Panc1 (cell line): ENCODE measurements around the gene TAL1. TPM values are rescaled to one million over a fixed set of nuclear protein-coding genes. Genes with fewer than 3 reads are reported as not detected.

Experiments used
- ATAC-seq: fragments of 200-7000 bp; cut with Tn5 transposase; 2 replicates; pipeline ENCODE4 v1.9.1; 2020; ENCODE audit warnings: mild to moderate bottlenecking, moderate library complexity
- BruUV-seq: library from RNA; stranded (reverse); fragments of 400-500 nt; replicated peaks from 2 replicates; lab custom pipeline; 2021; lab: Mats Ljungman, UMichigan
- CTCF ChIA-PET: fragments of 300-600 bp; sonication (Branson Sonifier 250); formaldehyde crosslinking; loops from one replicate; lab custom pipeline; 2022; ENCODE audit warnings: antibody characterized with exemption; lab: Charles Lee
- POLR2A ChIA-PET: fragments of 300-600 bp; sonication (Branson Sonifier 250); formaldehyde crosslinking; loops from one replicate; lab custom pipeline; 2022; ENCODE audit warnings: antibody characterized with exemption; lab: Charles Lee
- DNase-seq: peaks from one replicate; pipeline ENCODE4 v3.0.0-alpha.2; 2010; ENCODE audit warnings: low read depth, low spot score
- H3K27ac ChIP-seq: 2 replicates; pipeline ENCODE4 v1.5.1; 2011; ENCODE audit warnings: mild to moderate bottlenecking, low read length, inconsistent platforms
- H3K27me3 ChIP-seq: fragments of 200-500 bp; sonication (Bioruptor generic); 2 replicates; pipeline ENCODE4 v1.6.0; 2014; ENCODE audit warnings: low read length, inconsistent platforms; ENCODE audit not compliant: control insufficient read depth, insufficient read depth
- H3K36me3 ChIP-seq: fragments of 200-500 bp; sonication (Bioruptor generic); 2 replicates; pipeline ENCODE4 v1.5.1; 2014; ENCODE audit warnings: inconsistent platforms, mild to moderate bottlenecking, low read length, moderate library complexity; ENCODE audit not compliant: control insufficient read depth, insufficient read depth
- H3K4me1 ChIP-seq: 2 replicates; pipeline ENCODE4 v1.5.1; 2011; ENCODE audit warnings: inconsistent platforms, mild to moderate bottlenecking, low read length, moderate library complexity; ENCODE audit not compliant: control insufficient read depth, insufficient read depth
- H3K4me3 ChIP-seq, 2 experiments: 2 replicates each; pipeline ENCODE4 v1.5.1; 2011 to 2012; ENCODE audit warnings: low read depth in 2 of 2, low read length in 2 of 2, mild to moderate bottlenecking in 2 of 2, inconsistent platforms in 1 of 2, moderate library complexity in 1 of 2
- H3K9me3 ChIP-seq: fragments of 200-500 bp; sonication (Bioruptor generic); 2 replicates; pipeline ENCODE4 v1.5.1; 2014; ENCODE audit warnings: low read depth, mild to moderate bottlenecking, inconsistent platforms, low read length, moderate library complexity; ENCODE audit not compliant: control insufficient read depth, insufficient read depth
- POLR2AphosphoS5 ChIP-seq: IDR thresholded peaks from 2 replicates; pipeline ENCODE4 v1.6.1; 2012; ENCODE audit warnings: mild to moderate bottlenecking, low read depth, low read length, moderate library complexity
- REST ChIP-seq, 2 experiments: IDR thresholded peaks; 2 replicates each; pipeline ENCODE4 v1.6.1; 2011 to 2012; ENCODE audit warnings: low read depth in 2 of 2, control low read depth in 1 of 2, low read length in 1 of 2, mild to moderate bottlenecking in 1 of 2, moderate library complexity in 1 of 2; ENCODE audit not compliant: insufficient read depth in 1 of 2
- SIN3A ChIP-seq: IDR thresholded peaks from 2 replicates; pipeline ENCODE4 v1.6.1; 2012; ENCODE audit warnings: low read depth, mild to moderate bottlenecking, low read length, moderate library complexity, borderline replicate concordance; ENCODE audit not compliant: insufficient read depth
- TCF7L2 ChIP-seq: IDR thresholded peaks from 2 replicates; pipeline ENCODE4 v1.6.1; 2011; ENCODE audit warnings: mild to moderate bottlenecking, low read depth, low read length, inconsistent platforms
- in situ Hi-C: cut with HindIII; loops from 2 replicates; pipeline ENCODE4 v1.10.0; 2016; ENCODE audit warnings: low sequenced_read_pairs, low pct_unique_long_range_greater_than_20kb
- intact Hi-C: fragments of 100-400 bp; cut with micrococcal nuclease; formaldehyde crosslinking; loops from one replicate; pipeline ENCODE4 v1.10.0; 2022; ENCODE audit not compliant: unreplicated experiment
- total RNA-seq: library from RNA; stranded (reverse); gene quantifications from one replicate; pipeline ENCODE4 v1.2.1, GENCODE V29; 2021; ENCODE audit not compliant: unreplicated experiment
- TF ChIP-seq, protein P1 (sequence below): fragments of 450-650 bp; IDR thresholded peaks from 2 replicates; pipeline ENCODE4 v1.5.1; 2017; ENCODE audit warnings: mild to moderate bottlenecking

The TAL1 gene
- total RNA-seq, 1 experiment from 2014 or later, result 0.05 TPM

- no peak for ATAC-seq
- H3K27ac ChIP-seq, result no peak overlapping the region
- intact Hi-C loops, result no loop called here
- in situ Hi-C loops, result no loop called here
- H3K36me3 ChIP-seq, result no peaks in the 10 kb centered on the region
- no peak overlapping the region for H3K4me3 ChIP-seq
- no peaks in the 10 kb centered on the region for H3K9me3 ChIP-seq
- no peak for DNase-seq
- no TSS peak for BruUV-seq
- POLR2A ChIA-PET, result no interaction called here
- H3K27me3 ChIP-seq, result no peaks in the 10 kb centered on the region; the same call in 1 of the 2 replicates
- H3K4me1 ChIP-seq, result no peaks in the 10 kb centered on the region
- no peak for TF ChIP-seq SIN3A
- TF ChIP-seq POLR2AphosphoS5, result no peak
- TF ChIP-seq, protein P1, sequence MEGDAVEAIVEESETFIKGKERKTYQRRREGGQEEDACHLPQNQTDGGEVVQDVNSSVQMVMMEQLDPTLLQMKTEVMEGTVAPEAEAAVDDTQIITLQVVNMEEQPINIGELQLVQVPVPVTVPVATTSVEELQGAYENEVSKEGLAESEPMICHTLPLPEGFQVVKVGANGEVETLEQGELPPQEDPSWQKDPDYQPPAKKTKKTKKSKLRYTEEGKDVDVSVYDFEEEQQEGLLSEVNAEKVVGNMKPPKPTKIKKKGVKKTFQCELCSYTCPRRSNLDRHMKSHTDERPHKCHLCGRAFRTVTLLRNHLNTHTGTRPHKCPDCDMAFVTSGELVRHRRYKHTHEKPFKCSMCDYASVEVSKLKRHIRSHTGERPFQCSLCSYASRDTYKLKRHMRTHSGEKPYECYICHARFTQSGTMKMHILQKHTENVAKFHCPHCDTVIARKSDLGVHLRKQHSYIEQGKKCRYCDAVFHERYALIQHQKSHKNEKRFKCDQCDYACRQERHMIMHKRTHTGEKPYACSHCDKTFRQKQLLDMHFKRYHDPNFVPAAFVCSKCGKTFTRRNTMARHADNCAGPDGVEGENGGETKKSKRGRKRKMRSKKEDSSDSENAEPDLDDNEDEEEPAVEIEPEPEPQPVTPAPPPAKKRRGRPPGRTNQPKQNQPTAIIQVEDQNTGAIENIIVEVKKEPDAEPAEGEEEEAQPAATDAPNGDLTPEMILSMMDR, result no peak
- TF ChIP-seq REST (IDR thresholded peaks at IDR 0.05; ENCODE audit: insufficient read depth in 1 of 2, low read depth in 2 of 2, low read length in 1 of 2), result no peak
- TF ChIP-seq TCF7L2, result no peak
- CTCF ChIA-PET, result interaction anchor here (0.6 kb wide), 1 partner anchor 105 kb away, joined by 3 read pairs; no protein-coding TSS in a partner anchor
Observed at GRCh38 chr1:47209725-47210325, 22.2 kb downstream of the TAL1 start.

- no peak for ATAC-seq
- Histone ChIP-seq H3K27me3 (no peaks in the 10 kb centered on the region; the same call in none of the 2 replicates), H3K36me3 (no peaks in the 10 kb centered on the region), H3K4me1 (no peaks in the 10 kb centered on the region), H3K9me3 (no peaks in the 10 kb centered on the region), H3K4me3 (no peak overlapping the region), H3K27ac (no peak overlapping the region)
- in situ Hi-C loops, result no loop called here
- no TSS peak for BruUV-seq
- intact Hi-C loops, result no loop called here
- TF ChIP-seq TCF7L2, result no peak
- TF ChIP-seq SIN3A, result no peak
- TF ChIP-seq, protein P1, result no peak
- TF ChIP-seq POLR2AphosphoS5, result no peak
- TF ChIP-seq REST (IDR thresholded peaks at IDR 0.05; ENCODE audit: insufficient read depth in 1 of 2, low read depth in 2 of 2, low read length in 1 of 2), result no peak
- DNase-seq, result no peak
- ChIA-PET POLR2A (no interaction called here), CTCF (no interaction called here)
Observed at GRCh38 chr1:47209091-47209490, 22.9 kb downstream of the TAL1 start.
